H7 (cell line): ENCODE results near the gene C20orf202. TPM values are rescaled to one million over a fixed set of nuclear protein-coding genes. Genes with fewer than 3 reads are reported as not detected.
"Not testable (repeated sequence)": the region's sequence is repeated elsewhere in the genome, so short reads cannot be mapped to it uniquely, and the experiment has no call there.

ENCODE experiments used
- DNase-seq: peaks from one replicate; pipeline ENCODE4 v3.0.0; 2012
- H3K27me3 ChIP-seq: 2 replicates; pipeline ENCODE4 v1.6.0; 2011; ENCODE audit warnings: mild to moderate bottlenecking, low read length; ENCODE audit not compliant: control insufficient read depth, insufficient read depth
- H3K36me3 ChIP-seq: replicated peaks from 2 replicates; pipeline ENCODE4 v1.5.1; 2011; ENCODE audit warnings: low read length; ENCODE audit not compliant: control insufficient read depth, insufficient read depth
- H3K4me3 ChIP-seq: 2 replicates; pipeline ENCODE4 v1.5.1; 2011; ENCODE audit warnings: low read depth, mild to moderate bottlenecking, control low read depth, low read length, moderate library complexity; ENCODE audit not compliant: insufficient read depth
- total RNA-seq: library from RNA; depleted of rRNA; stranded (reverse); fragments of >200 nt; shearing (Covaris generic); gene quantifications from 2 replicates; pipeline ENCODE4 v1.2.3, GENCODE V29; 2014

The C20orf202 gene
- total RNA-seq, 1 experiment from 2014 or later = not detected

- Histone ChIP-seq H3K36me3 (no peaks in the 10 kb centered on the region), H3K4me3 (no peak overlapping the region), H3K27me3 (peaks cover 3% of the 10 kb centered on the region)
- no peak for DNase-seq
Measured at GRCh38 chr20:1209447-1210387, 6.5 kb downstream of the C20orf202 start.

- no peaks in the 10 kb centered on the region for H3K36me3 ChIP-seq
- DNase-seq = no peak
- no peak overlapping the region for H3K4me3 ChIP-seq
- H3K27me3 ChIP-seq = peaks cover 3% of the 10 kb centered on the region
Measured at GRCh38 chr20:1210501-1210900, 7.2 kb downstream of the C20orf202 start.

- H3K27me3 ChIP-seq = peaks cover 3% of the 10 kb centered on the region
- no peak for DNase-seq
- no peaks in the 10 kb centered on the region for H3K36me3 ChIP-seq
Measured at GRCh38 chr20:1212023-1212422, 8.8 kb downstream of the C20orf202 start.

GRCh38 chr20:1212607-1213396 is 9.5 kb downstream of the C20orf202 start:
- H3K36me3 ChIP-seq = no peaks in the 10 kb centered on the region
- H3K27me3 ChIP-seq = peaks cover 3% of the 10 kb centered on the region
- DNase-seq = peak; percentile 79
- no peak overlapping the region for H3K4me3 ChIP-seq

More at GRCh38 chr20:1212023-1212422, 8.8 kb downstream of the C20orf202 start:
- no peak overlapping the region for H3K4me3 ChIP-seq

GRCh38 chr20:1214838-1215261 is 11.6 kb downstream of the C20orf202 start:
- Histone ChIP-seq H3K4me3 (no peak overlapping the region), H3K36me3 (no peaks in the 10 kb centered on the region), H3K27me3 (no peaks in the 10 kb centered on the region; the same call in 1 of the 2 replicates)
- DNase-seq = no peak

GRCh38 chr20:1215386-1216170 is 12.3 kb downstream of the C20orf202 start:
- Histone ChIP-seq H3K36me3 (no peaks in the 10 kb centered on the region), H3K27me3 (no peaks in the 10 kb centered on the region; the same call in 1 of the 2 replicates), H3K4me3 (no peak overlapping the region)
- no peak for DNase-seq

- not testable (repeated sequence) for DNase-seq, H3K4me3 ChIP-seq, H3K36me3 ChIP-seq, H3K27me3 ChIP-seq
Measured at GRCh38 chr20:1216527-1217427, 13.5 kb downstream of the C20orf202 start.

GRCh38 chr20:1222750-1223149 is 19.5 kb downstream of the C20orf202 start:
- DNase-seq, H3K4me3 ChIP-seq, H3K36me3 ChIP-seq: not testable (repeated sequence)
- H3K27me3 ChIP-seq = peaks cover 17% of the 10 kb centered on the region

GRCh38 chr20:1224205-1224890 is 21.1 kb downstream of the C20orf202 start:
- Histone ChIP-seq H3K27me3 (peaks cover 26% of the 10 kb centered on the region), H3K4me3 (no peak overlapping the region), H3K36me3 (no peaks in the 10 kb centered on the region)
- DNase-seq = no peak

GRCh38 chr20:1225263-1225782 is 22.1 kb downstream of the C20orf202 start:
- H3K4me3 ChIP-seq = peak overlapping the region; percentile 64
- peaks cover 27% of the 10 kb centered on the region for H3K27me3 ChIP-seq
- DNase-seq = peak; percentile 100
- no peaks in the 10 kb centered on the region for H3K36me3 ChIP-seq

GRCh38 chr20:1225783-1226654 is 22.8 kb downstream of the C20orf202 start, which contains the start of gene RAD21L1:
RAD21L1 (plus strand) TSS chr20:1226044; CDS start chr20:1228454, 2,410 bp downstream.
- H3K36me3 ChIP-seq = no peaks in the 10 kb centered on the region
- peak within 1 kb of the TSS; percentile 72 for H3K4me3 ChIP-seq
- peaks cover 27% of the 10 kb centered on the region for H3K27me3 ChIP-seq
- DNase-seq = peak; percentile 95

- DNase-seq = no peak
- H3K4me3 ChIP-seq = no peak overlapping the region
- no peaks in the 10 kb centered on the region for H3K36me3 ChIP-seq
- peaks cover 26% of the 10 kb centered on the region for H3K27me3 ChIP-seq
Measured at GRCh38 chr20:1229541-1229940, 26.3 kb downstream of the C20orf202 start.
